Measurements from ENCODE around the gene PCBD1. TPM values are rescaled to one million over a fixed set of nuclear protein-coding genes. Genes with fewer than 3 reads are reported as not detected.
"Not testable (repeated sequence)": the region's sequence is repeated elsewhere in the genome, so short reads cannot be mapped to it uniquely, and the experiment has no call there.

The PCBD1 gene
- polyA plus RNA-seq, 4 donors: 101 to 127 (median 117) TPM

- no peak for DNase-seq (ENCODE audit: low read depth in 4 of 4, low spot score in 2 of 4)
Observed at GRCh38 chr10:70879207-70879606, 9.2 kb downstream of the PCBD1 start.

- no peak for DNase-seq (ENCODE audit: low read depth in 4 of 4, low spot score in 2 of 4)
Observed at GRCh38 chr10:70874061-70874460, 14.3 kb downstream of the PCBD1 start.

- no peak for DNase-seq (ENCODE audit: low read depth in 4 of 4, low spot score in 2 of 4)
Observed at GRCh38 chr10:70872291-70872690, 16.1 kb downstream of the PCBD1 start.

GRCh38 chr10:70866424-70866823 is 21.9 kb downstream of the PCBD1 start:
- no peak for DNase-seq (ENCODE audit: low read depth in 4 of 4, low spot score in 2 of 4)

- DNase-seq (ENCODE audit: low read depth in 4 of 4, low spot score in 2 of 4): no peak
Observed at GRCh38 chr10:70864935-70865334, 23.4 kb downstream of the PCBD1 start.

GRCh38 chr10:70863470-70864160 is 24.8 kb downstream of the PCBD1 start:
- no peak for DNase-seq (ENCODE audit: low read depth in 4 of 4, low spot score in 2 of 4)

- not testable (repeated sequence) for DNase-seq (ENCODE audit: low read depth in 4 of 4, low spot score in 2 of 4)
Observed at GRCh38 chr10:70861495-70862197, 26.7 kb downstream of the PCBD1 start.

- no peak for DNase-seq (ENCODE audit: low read depth in 4 of 4, low spot score in 2 of 4)
Observed at GRCh38 chr10:70858759-70859158, 29.6 kb downstream of the PCBD1 start.

GRCh38 chr10:70856454-70856853 is 31.9 kb downstream of the PCBD1 start:
- no peak for DNase-seq (ENCODE audit: low read depth in 4 of 4, low spot score in 2 of 4)

GRCh38 chr10:70853457-70853856 is 34.9 kb downstream of the PCBD1 start:
- no peak for DNase-seq (ENCODE audit: low read depth in 4 of 4, low spot score in 2 of 4)

- DNase-seq (ENCODE audit: low read depth in 4 of 4, low spot score in 2 of 4): no peak
Observed at GRCh38 chr10:70853038-70853437, 35.3 kb downstream of the PCBD1 start.

- DNase-seq (ENCODE audit: low read depth in 4 of 4, low spot score in 2 of 4): no peak
Observed at GRCh38 chr10:70851597-70852475, 36.5 kb downstream of the PCBD1 start.

GRCh38 chr10:70850097-70850496 is 38.3 kb downstream of the PCBD1 start:
- DNase-seq (ENCODE audit: low read depth in 4 of 4, low spot score in 2 of 4): no peak

- DNase-seq (ENCODE audit: low read depth in 4 of 4, low spot score in 2 of 4): no peak
Observed at GRCh38 chr10:70849582-70850016, 38.8 kb downstream of the PCBD1 start.

GRCh38 chr10:70847659-70848360 is 40.6 kb downstream of the PCBD1 start:
- no peak for DNase-seq (ENCODE audit: low read depth in 4 of 4, low spot score in 2 of 4)

GRCh38 chr10:70846795-70847194 is 41.6 kb downstream of the PCBD1 start:
- no peak for DNase-seq (ENCODE audit: low read depth in 4 of 4, low spot score in 2 of 4)

- DNase-seq (ENCODE audit: low read depth in 4 of 4, low spot score in 2 of 4): no peak
Observed at GRCh38 chr10:70845816-70846215, 42.5 kb downstream of the PCBD1 start.

- DNase-seq (ENCODE audit: low read depth in 4 of 4, low spot score in 2 of 4): no peak
Observed at GRCh38 chr10:70845256-70845655, 43.1 kb downstream of the PCBD1 start.

GRCh38 chr10:70843776-70844489 is 44.4 kb downstream of the PCBD1 start:
- no peak for DNase-seq (ENCODE audit: low read depth in 4 of 4, low spot score in 2 of 4)

- DNase-seq (ENCODE audit: low read depth in 4 of 4, low spot score in 2 of 4): no peak
Observed at GRCh38 chr10:70843333-70843732, 45.0 kb downstream of the PCBD1 start.

Data from left renal cortex interstitium (tissue), 4 donors.